PFSK-1 (cell line): ENCODE data around the gene PHKG1.

Experiments
- FOXP2 ChIP-seq: optimal IDR thresholded peaks from 2 replicates; pipeline ENCODE3; 2011; ENCODE audit warnings: borderline replicate concordance, control low read depth, inconsistent platforms; ENCODE audit not compliant: insufficient read depth; ENCODE audit errors: extremely low read length, extremely low read depth
- POLR2AphosphoS5 ChIP-seq: IDR thresholded peaks from 2 replicates; pipeline ENCODE4 v1.6.1; 2012; ENCODE audit warnings: low read depth, mild to moderate bottlenecking, control low read depth, low read length, moderate library complexity
- SIN3A ChIP-seq: IDR thresholded peaks from 2 replicates; pipeline ENCODE4 v1.6.1; 2012; ENCODE audit warnings: mild to moderate bottlenecking, low read length, moderate library complexity, borderline replicate concordance; ENCODE audit not compliant: insufficient read depth
- TAF1 ChIP-seq: IDR thresholded peaks from 2 replicates; pipeline ENCODE4 v1.6.1; 2012; ENCODE audit warnings: low read length, control low read depth, borderline replicate concordance; ENCODE audit not compliant: insufficient read depth
- TF ChIP-seq, protein P1 (sequence below), 2 experiments: IDR thresholded peaks; 2 replicates each; pipeline versions ENCODE4 v1.6.1 to v1.8.0; 2011 to 2012; ENCODE audit warnings: low read depth in 2 of 2, low read length in 2 of 2, control low read depth in 1 of 2, inconsistent platforms in 1 of 2, mild to moderate bottlenecking in 1 of 2, moderate library complexity in 1 of 2; ENCODE audit not compliant: insufficient read depth in 1 of 2

PHKG1 gene

DNA sequence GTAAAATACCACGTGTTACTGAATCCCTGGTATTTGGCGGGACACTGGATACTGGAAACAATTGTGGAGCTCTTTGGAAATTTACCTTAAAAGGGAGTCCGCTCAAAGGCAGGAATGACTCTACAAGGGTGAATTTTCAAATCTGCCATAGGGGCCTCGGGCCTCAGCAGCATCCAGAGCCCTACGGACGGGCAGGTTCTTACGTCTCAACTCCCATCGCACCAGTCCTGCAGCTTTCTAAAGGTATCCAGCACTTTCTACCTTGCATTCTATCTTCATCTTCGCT is 41.8 kb downstream of the PHKG1 start:
- no peak for TF ChIP-seq FOXP2
- TF ChIP-seq, protein P1, sequence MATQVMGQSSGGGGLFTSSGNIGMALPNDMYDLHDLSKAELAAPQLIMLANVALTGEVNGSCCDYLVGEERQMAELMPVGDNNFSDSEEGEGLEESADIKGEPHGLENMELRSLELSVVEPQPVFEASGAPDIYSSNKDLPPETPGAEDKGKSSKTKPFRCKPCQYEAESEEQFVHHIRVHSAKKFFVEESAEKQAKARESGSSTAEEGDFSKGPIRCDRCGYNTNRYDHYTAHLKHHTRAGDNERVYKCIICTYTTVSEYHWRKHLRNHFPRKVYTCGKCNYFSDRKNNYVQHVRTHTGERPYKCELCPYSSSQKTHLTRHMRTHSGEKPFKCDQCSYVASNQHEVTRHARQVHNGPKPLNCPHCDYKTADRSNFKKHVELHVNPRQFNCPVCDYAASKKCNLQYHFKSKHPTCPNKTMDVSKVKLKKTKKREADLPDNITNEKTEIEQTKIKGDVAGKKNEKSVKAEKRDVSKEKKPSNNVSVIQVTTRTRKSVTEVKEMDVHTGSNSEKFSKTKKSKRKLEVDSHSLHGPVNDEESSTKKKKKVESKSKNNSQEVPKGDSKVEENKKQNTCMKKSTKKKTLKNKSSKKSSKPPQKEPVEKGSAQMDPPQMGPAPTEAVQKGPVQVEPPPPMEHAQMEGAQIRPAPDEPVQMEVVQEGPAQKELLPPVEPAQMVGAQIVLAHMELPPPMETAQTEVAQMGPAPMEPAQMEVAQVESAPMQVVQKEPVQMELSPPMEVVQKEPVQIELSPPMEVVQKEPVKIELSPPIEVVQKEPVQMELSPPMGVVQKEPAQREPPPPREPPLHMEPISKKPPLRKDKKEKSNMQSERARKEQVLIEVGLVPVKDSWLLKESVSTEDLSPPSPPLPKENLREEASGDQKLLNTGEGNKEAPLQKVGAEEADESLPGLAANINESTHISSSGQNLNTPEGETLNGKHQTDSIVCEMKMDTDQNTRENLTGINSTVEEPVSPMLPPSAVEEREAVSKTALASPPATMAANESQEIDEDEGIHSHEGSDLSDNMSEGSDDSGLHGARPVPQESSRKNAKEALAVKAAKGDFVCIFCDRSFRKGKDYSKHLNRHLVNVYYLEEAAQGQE (IDR thresholded peaks at IDR 0.05; ENCODE audit: insufficient read depth in 1 of 2, low read depth in 2 of 2, low read length in 2 of 2), result 0 out of 4 replicates have a peak, but pooled peaks of 1 of the 2 experiments have one; percentile 49

DNA sequence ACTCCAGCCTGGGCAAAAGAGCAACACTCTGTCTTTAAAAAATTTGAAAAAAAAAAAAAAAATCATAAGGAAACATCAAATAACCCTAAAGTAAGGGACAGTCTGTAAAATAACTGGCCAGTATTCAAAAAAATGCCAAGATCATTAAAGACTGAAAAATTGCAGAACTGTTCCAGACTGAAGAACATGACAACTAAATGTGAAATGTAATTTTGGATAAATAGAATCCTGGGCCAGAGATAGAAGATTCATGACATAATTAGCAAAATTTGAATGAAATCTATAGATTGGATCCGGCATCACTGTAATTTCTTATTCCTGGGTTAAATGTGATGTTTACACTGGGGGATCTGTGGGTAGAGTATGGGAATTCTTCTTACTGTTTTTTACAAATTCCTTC is 44.5 kb downstream of the PHKG1 start:
- TF ChIP-seq SIN3A (no peak), POLR2AphosphoS5 (no peak), FOXP2 (no peak), TAF1 (no peak)
- TF ChIP-seq, protein P1 (IDR thresholded peaks at IDR 0.05; ENCODE audit: insufficient read depth in 1 of 2, low read depth in 2 of 2, low read length in 2 of 2), result no peak

DNA sequence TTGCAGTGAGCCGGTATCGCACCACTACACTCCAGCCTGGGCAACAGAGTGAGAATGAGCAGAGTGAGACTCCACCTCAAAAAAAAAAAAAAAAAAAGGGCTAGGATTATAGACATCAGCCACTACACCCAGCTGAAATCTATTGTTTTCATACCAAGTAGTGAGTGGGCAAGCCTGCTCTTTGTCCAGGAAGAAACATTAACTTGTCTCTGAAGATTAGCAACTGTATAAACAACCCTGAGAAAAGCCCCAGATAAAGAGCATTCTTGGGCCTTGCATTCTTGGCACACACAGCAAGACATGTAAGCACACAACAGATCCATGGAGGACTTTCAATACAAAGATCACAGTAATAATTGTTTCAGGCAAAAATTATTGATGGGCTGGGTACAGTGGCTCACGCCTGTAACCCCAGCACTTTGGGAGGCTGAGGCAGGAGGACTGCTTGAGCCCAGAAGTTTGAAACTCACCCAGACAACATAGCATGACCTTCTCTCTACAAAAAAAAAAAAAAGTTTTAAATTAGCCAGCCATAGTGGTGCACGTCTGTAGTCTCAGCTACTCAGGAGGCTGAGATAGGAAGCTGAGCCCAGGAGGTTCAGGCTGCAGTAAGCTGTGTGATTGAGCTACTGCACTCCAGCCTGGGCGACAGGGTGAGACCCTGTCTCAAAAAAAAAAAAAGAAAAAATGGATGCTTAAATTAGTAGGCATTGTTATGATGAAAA is 45.9 kb downstream of the PHKG1 start:
- TF ChIP-seq TAF1, result no peak
- TF ChIP-seq, protein P1 (IDR thresholded peaks at IDR 0.05; ENCODE audit: insufficient read depth in 1 of 2, low read depth in 2 of 2, low read length in 2 of 2), result no peak
- no peak for TF ChIP-seq POLR2AphosphoS5

DNA sequence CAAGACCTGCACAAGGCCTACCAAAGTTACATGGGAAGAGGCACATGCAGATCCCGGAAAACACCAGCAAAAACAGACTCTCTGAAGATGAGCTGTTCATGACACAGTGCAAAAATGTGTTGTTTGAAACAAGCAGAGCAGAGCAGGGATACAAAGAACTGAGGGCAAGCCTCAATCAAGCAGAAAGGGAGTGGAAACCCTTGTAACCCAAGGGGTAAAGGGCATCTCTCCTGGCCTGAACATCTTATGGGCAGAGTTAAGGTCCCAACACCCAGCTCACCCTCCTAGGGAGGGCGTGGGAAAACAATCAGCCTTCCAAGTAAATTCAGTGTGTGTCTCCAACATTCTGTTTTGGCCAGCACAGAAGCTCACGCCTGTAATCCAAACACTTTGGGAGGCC is 52.0 kb downstream of the PHKG1 start:
- TF ChIP-seq, protein P1 (IDR thresholded peaks at IDR 0.05; ENCODE audit: insufficient read depth in 1 of 2, low read depth in 2 of 2, low read length in 2 of 2), result no peak
- no peak for TF ChIP-seq FOXP2
- no peak for TF ChIP-seq TAF1

DNA sequence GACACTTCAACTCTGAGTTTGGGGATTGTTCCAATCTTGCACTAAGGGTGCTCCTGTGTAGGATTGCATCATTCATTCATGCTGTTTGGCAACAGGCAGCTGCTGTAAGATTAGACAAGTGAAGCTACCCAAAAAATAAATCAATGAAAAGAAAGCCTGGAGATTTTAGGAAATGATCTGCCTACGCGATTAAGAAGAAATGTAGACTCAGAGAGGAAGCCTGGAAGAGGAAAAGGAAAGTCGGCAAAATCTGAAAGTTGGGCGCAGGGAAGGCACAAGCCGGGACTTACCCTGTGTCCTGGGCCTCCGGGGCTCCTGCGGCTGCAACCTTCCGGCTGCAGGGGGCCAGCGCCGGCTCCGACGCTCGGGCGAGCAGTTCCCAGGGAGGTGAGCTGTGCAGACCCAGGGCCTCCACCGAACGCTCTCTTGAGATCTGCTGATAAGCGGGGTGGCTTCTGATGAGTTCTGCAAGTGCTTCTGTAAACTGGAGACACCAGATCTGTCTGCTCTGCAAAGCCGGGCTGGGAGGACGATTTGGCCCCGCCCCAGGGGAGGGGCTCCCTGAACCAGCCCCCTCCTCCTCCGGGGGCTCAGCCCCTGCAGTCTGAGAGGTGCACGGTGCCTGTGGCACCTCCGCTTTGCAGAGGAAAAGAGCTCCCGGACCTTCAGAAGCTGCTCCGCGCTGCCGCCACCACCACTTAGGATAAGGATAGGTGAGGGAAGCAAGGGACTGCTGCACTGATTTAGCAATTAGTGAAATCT is 58.9 kb downstream of the PHKG1 start:
- TF ChIP-seq, protein P1 (IDR thresholded peaks at IDR 0.05; ENCODE audit: insufficient read depth in 1 of 2, low read depth in 2 of 2, low read length in 2 of 2), result no peak
- no peak for TF ChIP-seq SIN3A
- peak; percentile 82 for TF ChIP-seq TAF1
- TF ChIP-seq POLR2AphosphoS5, result peak; percentile 98
- no peak for TF ChIP-seq FOXP2
